AG09309 (cell line): ENCODE measurements around the gene SLC7A7.
"Not testable (repeated sequence)": the region's sequence is repeated elsewhere in the genome, so short reads cannot be mapped to it uniquely, and the experiment has no call there.

Experiments used
- DNase-seq: peaks from one replicate; pipeline ENCODE4 v3.0.0-alpha.2; 2010; ENCODE audit warnings: low read depth
- H3K4me3 ChIP-seq: 2 replicates; pipeline ENCODE4 v1.5.1; 2011; ENCODE audit warnings: mild to moderate bottlenecking, low read depth, low read length, moderate library complexity; ENCODE audit not compliant: control insufficient read depth
- CTCF ChIP-seq: IDR thresholded peaks from 2 replicates; pipeline ENCODE4 v1.5.1; 2011; ENCODE audit warnings: mild to moderate bottlenecking, low read depth, low read length, inconsistent platforms; ENCODE audit not compliant: insufficient read depth, control insufficient read depth; ENCODE audit errors: missing control alignments

SLC7A7 gene

GRCh38 chr14:22748206-22748605, 67.0 kb downstream of the SLC7A7 start:
- TF ChIP-seq CTCF = no peak
- no peak overlapping the region for H3K4me3 ChIP-seq
- DNase-seq = no peak

GRCh38 chr14:22747769-22748168, 67.5 kb downstream of the SLC7A7 start:
- no peak for TF ChIP-seq CTCF
- no peak for DNase-seq

GRCh38 chr14:22740020-22740419, 75.2 kb downstream of the SLC7A7 start:
- no peak for TF ChIP-seq CTCF
- no peak overlapping the region for H3K4me3 ChIP-seq

More at GRCh38 chr14:22747769-22748168, 67.5 kb downstream of the SLC7A7 start:
- H3K4me3 ChIP-seq = no peak overlapping the region

GRCh38 chr14:22739423-22739822, 75.8 kb downstream of the SLC7A7 start:
- TF ChIP-seq CTCF = no peak
- no peak overlapping the region for H3K4me3 ChIP-seq
- DNase-seq = no peak

More at GRCh38 chr14:22740020-22740419, 75.2 kb downstream of the SLC7A7 start:
- no peak for DNase-seq

GRCh38 chr14:22737052-22737451, 78.2 kb downstream of the SLC7A7 start:
- no peak overlapping the region for H3K4me3 ChIP-seq
- DNase-seq = no peak
- TF ChIP-seq CTCF = no peak

GRCh38 chr14:22736384-22736783, 78.9 kb downstream of the SLC7A7 start:
- not testable (repeated sequence) for H3K4me3 ChIP-seq, DNase-seq

GRCh38 chr14:22735096-22735495, 80.1 kb downstream of the SLC7A7 start:
- no peak overlapping the region for H3K4me3 ChIP-seq
- no peak for DNase-seq
- no peak for TF ChIP-seq CTCF
